Esophagus muscularis mucosa (tissue), 4 donors: ENCODE measurements around the gene SLC7A7. TPM values are rescaled to one million over a fixed set of nuclear protein-coding genes. Genes with fewer than 3 reads are reported as not detected.
"Not testable (repeated sequence)": the region's sequence is repeated elsewhere in the genome, so short reads cannot be mapped to it uniquely, and the experiment has no call there.

Source experiments
- DNase-seq: peaks from one replicate; pipeline ENCODE4 v3.0.0-alpha.2; 2017; ENCODE audit errors: extremely low spot score
- H3K27ac ChIP-seq, 4 donors: fragments of 200-600 bp; sonication (generic); replicated peaks in 1 of 4; 1 replicate in 3 of 4; 2 replicates in 1 of 4; pipeline ENCODE4 v1.5.1; 2016 to 2019; ENCODE audit warnings: mild to moderate bottlenecking in 1 of 4
- H3K27me3 ChIP-seq, 4 donors: fragments of 200-600 bp; sonication (generic); one replicate each; pipeline versions ENCODE4 v1.5.1 to v1.6.0; 2016 to 2019
- H3K36me3 ChIP-seq, 4 donors: fragments of 200-600 bp; sonication (generic); one replicate each; pipeline ENCODE4 v1.5.1; 2016 to 2019
- H3K4me1 ChIP-seq, 4 donors: fragments of 200-600 bp; sonication (generic); one replicate each; pipeline ENCODE4 v1.5.1; 2016 to 2019
- H3K4me3 ChIP-seq, 4 donors: fragments of 200-600 bp; sonication (generic); 1 replicate in 2 of 4; 2 replicates in 2 of 4; pipeline ENCODE4 v1.5.1; 2016 to 2019; ENCODE audit warnings: mild to moderate bottlenecking in 4 of 4, moderate library complexity in 1 of 4
- H3K9me3 ChIP-seq, 4 donors: fragments of 200-600 bp; sonication (generic); 1 replicate in 3 of 4; 2 replicates in 1 of 4; pipeline ENCODE4 v1.5.1; 2016 to 2019
- CTCF ChIP-seq, 3 experiments: fragments of 200-600 bp in 2 of 3; fragments of 450-650 bp in 1 of 3; sonication (generic) in 2 of 3; IDR thresholded peaks; one replicate each; pipeline ENCODE4 v1.5.1; 2017 to 2019; ENCODE audit warnings: antibody characterized with exemption in 3 of 3, mild to moderate bottlenecking in 2 of 3, moderate library complexity in 1 of 3
- EP300 ChIP-seq: sonication (generic); formaldehyde crosslinking; IDR thresholded peaks from one replicate; pipeline ENCODE4 v1.6.1; 2017; ENCODE audit warnings: antibody characterized with exemption
- POLR2A ChIP-seq: fragments of 450-650 bp; IDR thresholded peaks from one replicate; pipeline ENCODE4 v1.6.1; 2017; ENCODE audit warnings: antibody characterized with exemption, moderate library complexity, mild to moderate bottlenecking, low read depth
- POLR2AphosphoS5 ChIP-seq, 2 donors: sonication (generic); formaldehyde crosslinking; IDR thresholded peaks; one replicate each; pipeline ENCODE4 v1.6.1; 2017; ENCODE audit warnings: antibody characterized with exemption in 2 of 2
- WGBS: methylation state at CpG from one replicate; pipeline ENCODE4 v1.1.5; 2018; 5-methylcytosine and 5-hydroxymethylcytosine counted together
- intact Hi-C: fragments of 100-400 bp; cut with DNase I; formaldehyde crosslinking; loops from one replicate; pipeline ENCODE4 v1.15.1; 2023
- total RNA-seq, 4 donors: library from RNA; depleted of rRNA; stranded (reverse); fragments of >200 nt; gene quantifications; one replicate each; pipeline versions ENCODE4 v1.1.0 to v1.2.1, GENCODE V29; 2016

The SLC7A7 gene
- total RNA-seq, 4 donors from 2014 or later, result 9.6 to 22.9 (median 15.3) TPM

- WGBS, result 84% methylated on average over 4 of the region's 4 CpGs
- Histone ChIP-seq H3K27ac (no peak overlapping the region), H3K36me3 (no peaks in the 10 kb centered on the region), H3K9me3 (no peaks in the 10 kb centered on the region), H3K4me3 (no peak overlapping the region), H3K4me1 (no peaks in the 10 kb centered on the region), H3K27me3 (peaks cover 0 to 4% (median 0%) of the 10 kb centered on the region in 4 donors)
- no peak for DNase-seq
- no peak for TF ChIP-seq CTCF (IDR thresholded peaks at IDR 0.05)
- no peak for TF ChIP-seq EP300
- intact Hi-C loops, result no loop called here
Measured at GRCh38 chr14:22747769-22748168, 67.5 kb downstream of the SLC7A7 start.

GRCh38 chr14:22740020-22740419, 75.2 kb downstream of the SLC7A7 start:
- 71% methylated on average over 3 of the region's 3 CpGs for WGBS
- no peak for DNase-seq

GRCh38 chr14:22739423-22739822, 75.8 kb downstream of the SLC7A7 start:
- no peaks in the 10 kb centered on the region for H3K9me3 ChIP-seq
- intact Hi-C loops, result no loop called here

More at GRCh38 chr14:22740020-22740419, 75.2 kb downstream of the SLC7A7 start:
- no peaks in the 10 kb centered on the region for H3K27me3 ChIP-seq
- H3K36me3 ChIP-seq, result no peaks in the 10 kb centered on the region
- H3K4me1 ChIP-seq, result no peaks in the 10 kb centered on the region
- H3K27ac ChIP-seq, result no peak overlapping the region
- H3K4me3 ChIP-seq, result no peak overlapping the region
- TF ChIP-seq EP300, result no peak
- no peak for TF ChIP-seq POLR2A
- no peak for TF ChIP-seq CTCF (IDR thresholded peaks at IDR 0.05)
- TF ChIP-seq POLR2AphosphoS5 (IDR thresholded peaks at IDR 0.05), result no peak
- intact Hi-C loops, result no loop called here
- no peaks in the 10 kb centered on the region for H3K9me3 ChIP-seq

GRCh38 chr14:22737052-22737451, 78.2 kb downstream of the SLC7A7 start:
- no peaks in the 10 kb centered on the region for H3K36me3 ChIP-seq
- H3K27ac ChIP-seq, result no peak overlapping the region
- H3K27me3 ChIP-seq, result no peaks in the 10 kb centered on the region
- intact Hi-C loops, result no loop called here
- no peak for DNase-seq
- H3K4me3 ChIP-seq, result no peak overlapping the region
- no peaks in the 10 kb centered on the region for H3K9me3 ChIP-seq
- 91% methylated on average over 1 of the region's 1 CpG for WGBS
- H3K4me1 ChIP-seq, result no peaks in the 10 kb centered on the region
- TF ChIP-seq CTCF (IDR thresholded peaks at IDR 0.05), result no peak
- TF ChIP-seq EP300, result no peak
- TF ChIP-seq POLR2AphosphoS5 (IDR thresholded peaks at IDR 0.05), result no peak
- TF ChIP-seq POLR2A, result no peak

More at GRCh38 chr14:22739423-22739822, 75.8 kb downstream of the SLC7A7 start:
- H3K4me3 ChIP-seq, result no peak overlapping the region
- TF ChIP-seq EP300, result no peak
- H3K27ac ChIP-seq, result no peak overlapping the region
- DNase-seq, result no peak
- 95% methylated on average over 1 of the region's 1 CpG for WGBS
- no peaks in the 10 kb centered on the region for H3K4me1 ChIP-seq
- H3K27me3 ChIP-seq, result no peaks in the 10 kb centered on the region
- no peaks in the 10 kb centered on the region for H3K36me3 ChIP-seq

GRCh38 chr14:22736384-22736783, 78.9 kb downstream of the SLC7A7 start:
- DNase-seq, H3K27me3 ChIP-seq, H3K27ac ChIP-seq, H3K9me3 ChIP-seq, H3K36me3 ChIP-seq, intact Hi-C loops, H3K4me3 ChIP-seq, H3K4me1 ChIP-seq: not testable (repeated sequence)
- 93% methylated on average over 12 of the region's 14 CpGs for WGBS

- Histone ChIP-seq H3K4me1 (no peaks in the 10 kb centered on the region), H3K4me3 (no peak overlapping the region), H3K27ac (no peak overlapping the region), H3K27me3 (no peaks in the 10 kb centered on the region), H3K9me3 (no peaks in the 10 kb centered on the region), H3K36me3 (no peaks in the 10 kb centered on the region)
- TF ChIP-seq EP300, result no peak
- TF ChIP-seq POLR2AphosphoS5 (IDR thresholded peaks at IDR 0.05), result no peak
- no peak for TF ChIP-seq POLR2A
- no peak for TF ChIP-seq CTCF (IDR thresholded peaks at IDR 0.05)
- 79% methylated on average over 2 of the region's 2 CpGs for WGBS
- DNase-seq, result no peak
- intact Hi-C loops, result no loop called here
Measured at GRCh38 chr14:22735096-22735495, 80.1 kb downstream of the SLC7A7 start.
